ENCODE results near the gene PTPRN2.

GRCh38 chr7:158193446-158193845 is 394.2 kb downstream of the PTPRN2 start:
- TF ChIP-seq CTCF (IDR thresholded peaks at IDR 0.05; ENCODE audit: extremely low read depth in 1 of 2, insufficient read depth in 1 of 2, low read depth in 1 of 2, low read length in 2 of 2): no peak
- no peak for TF ChIP-seq POLR2A (IDR thresholded peaks at IDR 0.05; ENCODE audit: low read depth, low read length)
- TF ChIP-seq POLR2AphosphoS5 (IDR thresholded peaks at IDR 0.05; ENCODE audit: insufficient read depth, low read depth, low read length): no peak
- no peak for TF ChIP-seq GATA2 (IDR thresholded peaks at IDR 0.05; ENCODE audit: insufficient read depth, insufficient read length, low read depth, low read length)
- no peak for TF ChIP-seq MAX (IDR thresholded peaks at IDR 0.05; ENCODE audit: insufficient read depth, insufficient read length)
- no peak for TF ChIP-seq FOS (IDR thresholded peaks at IDR 0.05; ENCODE audit: borderline replicate concordance, insufficient read depth, low read length)
- TF ChIP-seq EZH2 (IDR thresholded peaks at IDR 0.05; ENCODE audit: borderline replicate concordance, low read depth, low read length, severe bottlenecking): no peak
- no peak for TF ChIP-seq MYC (IDR thresholded peaks at IDR 0.05; ENCODE audit: low read depth, low read length)

Data from endothelial cell of umbilical vein (primary cell).